Activated naive CD4-positive, alpha-beta T cell treated with anti-CD3 and anti-CD28 coated beads for 36 hours (primary cell): ENCODE data around the gene NOTUM. TPM values are rescaled to one million over a fixed set of nuclear protein-coding genes. Genes with fewer than 3 reads are reported as not detected.
A peak's percentile ranks its signal among the peaks of the same experiment; 100 is the strongest.

ENCODE experiments used
- CTCF ChIA-PET: fragments of 350-600 bp; sonication (Branson Sonifier 250); formaldehyde crosslinking; loops from one replicate; lab custom pipeline; 2021; ENCODE audit warnings: antibody characterized with exemption; lab: Charles Lee
- DNase-seq: peaks from one replicate; pipeline ENCODE4 v3.0.0-alpha.2; 2020
- H3K27ac Mint-ChIP-seq: one replicate; pipeline ENCODE4 v1.8.0; 2021; ENCODE audit warnings: mild to moderate bottlenecking, mixed read lengths
- H3K27me3 Mint-ChIP-seq: one replicate; pipeline ENCODE4 v1.8.0; 2021; ENCODE audit warnings: low read depth, mixed read lengths
- H3K36me3 Mint-ChIP-seq: one replicate; pipeline ENCODE4 v1.8.0; 2021; ENCODE audit warnings: low read depth, mixed read lengths
- H3K4me1 Mint-ChIP-seq: one replicate; pipeline ENCODE4 v1.8.0; 2021; ENCODE audit warnings: low read depth, mixed read lengths
- H3K4me3 Mint-ChIP-seq: one replicate; pipeline ENCODE4 v1.8.0; 2021; ENCODE audit warnings: mild to moderate bottlenecking, moderate library complexity, mixed read lengths
- H3K9me3 Mint-ChIP-seq: one replicate; pipeline ENCODE4 v1.8.0; 2021; ENCODE audit warnings: mixed read lengths
- intact Hi-C: fragments of 100-400 bp; cut with micrococcal nuclease; formaldehyde crosslinking; loops from one replicate; pipeline ENCODE4 v1.15.1; 2023
- total RNA-seq, 2 experiments: library from RNA; stranded (reverse); gene quantifications; one replicate each; pipeline ENCODE4 v1.2.3, GENCODE V29; 2021

NOTUM gene
- total RNA-seq, 2 experiments from 2014 or later: 0.35 to 0.38 TPM

DNA sequence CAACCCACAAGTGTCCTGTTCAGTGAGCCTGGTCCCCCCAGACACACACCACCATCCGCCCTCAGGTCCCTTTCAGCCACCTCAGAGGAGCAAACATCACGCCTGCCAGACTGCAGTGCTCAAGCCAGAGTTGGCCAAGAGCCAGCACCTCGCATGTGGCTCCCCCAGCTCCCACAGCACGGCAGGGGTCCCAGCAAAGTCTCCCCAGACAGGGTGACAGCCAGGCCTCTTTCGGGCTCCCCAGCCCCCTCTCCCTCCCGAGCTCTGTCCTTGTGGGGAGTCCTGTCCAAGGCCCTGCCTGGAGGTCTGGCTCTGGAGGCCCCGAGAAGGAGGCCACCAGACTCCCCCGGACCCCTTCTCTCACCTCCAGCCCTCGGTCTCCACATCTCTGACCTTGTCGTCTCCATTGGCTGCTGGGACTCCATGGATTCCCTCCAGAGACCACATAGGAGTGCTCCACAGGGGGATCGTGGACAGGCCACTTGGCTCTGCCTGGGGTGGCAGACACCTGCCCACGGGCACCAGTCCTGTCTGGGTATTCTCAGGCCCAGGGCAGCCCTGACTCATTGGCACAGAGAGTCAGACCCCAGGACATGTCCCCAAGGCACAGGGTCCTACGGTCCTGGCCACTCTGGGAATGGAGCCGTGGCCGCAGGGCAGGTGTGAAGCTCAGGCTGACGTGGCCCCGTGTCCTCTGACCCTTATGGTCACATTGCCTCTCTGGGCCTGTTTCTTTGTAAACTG is 12.2 kb downstream of the NOTUM start:
- Mint-ChIP-seq H3K4me3 (no peak overlapping the region), H3K27me3 (no peaks in the 10 kb centered on the region), H3K27ac (no peak overlapping the region), H3K9me3 (no peaks in the 10 kb centered on the region), H3K4me1 (peaks cover 4% of the 10 kb centered on the region), H3K36me3 (no peaks in the 10 kb centered on the region)
- intact Hi-C loops: no loop called here
- DNase-seq: no peak
- CTCF ChIA-PET: no interaction called here

DNA sequence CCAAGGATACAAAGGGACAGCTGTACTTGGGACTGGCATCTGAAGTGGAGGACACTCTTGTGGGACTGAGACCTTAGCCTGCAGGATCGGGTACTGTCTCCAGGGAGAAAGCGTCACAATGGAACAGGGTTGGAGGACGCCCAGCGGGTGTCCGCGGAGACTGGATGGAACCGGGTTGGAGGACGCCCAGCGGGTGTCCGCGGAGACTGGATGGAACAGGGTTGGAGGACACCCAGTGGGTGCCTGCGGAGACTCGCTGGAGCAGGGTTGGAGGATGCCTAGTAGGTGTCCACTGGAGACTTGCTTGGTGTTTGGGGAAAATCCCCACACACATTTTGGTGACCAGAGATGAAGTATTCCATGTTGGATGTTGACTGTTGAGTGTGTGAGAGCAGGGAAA is 13.8 kb downstream of the NOTUM start, which contains the start of gene MYADML2:
Gene MYADML2 (minus strand): TSS at position 45 of the 400 bp plus-strand sequence. CDS start 5,492 bp downstream, outside the sequence.
- Mint-ChIP-seq H3K4me1 (peaks cover 4% of the 10 kb centered on the region), H3K36me3 (no peaks in the 10 kb centered on the region), H3K27ac (no peak within 1 kb of the TSS), H3K4me3 (no peak within 1 kb of the TSS), H3K27me3 (no peaks in the 10 kb centered on the region), H3K9me3 (no peaks in the 10 kb centered on the region)
- no peak for DNase-seq
- CTCF ChIA-PET: no interaction called here
- intact Hi-C loops: no loop called here

DNA sequence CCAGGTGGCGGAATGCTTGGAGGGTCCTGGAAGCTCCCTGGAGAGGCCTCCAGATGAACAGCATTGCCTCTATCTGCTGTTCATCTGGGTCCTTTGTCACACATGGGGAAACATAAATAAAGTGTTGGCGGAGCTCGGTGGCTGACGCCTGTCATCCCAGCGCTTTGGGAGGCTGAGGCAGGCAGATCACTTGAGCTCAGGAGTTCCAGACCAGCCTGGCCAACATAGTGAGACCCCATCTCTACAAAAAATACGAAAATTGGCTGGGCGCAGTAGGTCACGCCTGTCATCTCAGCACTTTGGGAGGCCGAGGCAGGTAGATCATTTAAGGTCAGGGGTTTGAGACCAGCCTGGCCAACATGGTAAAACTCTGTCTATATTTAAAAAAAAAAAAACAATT is 16.1 kb downstream of the NOTUM start:
- no peaks in the 10 kb centered on the region for H3K9me3 Mint-ChIP-seq
- no peaks in the 10 kb centered on the region for H3K36me3 Mint-ChIP-seq
- no peaks in the 10 kb centered on the region for H3K4me1 Mint-ChIP-seq
- intact Hi-C loops: no loop called here
- H3K4me3 Mint-ChIP-seq: no peak overlapping the region
- CTCF ChIA-PET: interaction anchor here (0.6 to 1.1 kb wide), 3 partner anchors 15 to 455 kb away, joined by 4 to 5 read pairs (median 5); no protein-coding TSS in a partner anchor
- H3K27ac Mint-ChIP-seq: no peak overlapping the region
- H3K27me3 Mint-ChIP-seq: no peaks in the 10 kb centered on the region
- no peak for DNase-seq

DNA sequence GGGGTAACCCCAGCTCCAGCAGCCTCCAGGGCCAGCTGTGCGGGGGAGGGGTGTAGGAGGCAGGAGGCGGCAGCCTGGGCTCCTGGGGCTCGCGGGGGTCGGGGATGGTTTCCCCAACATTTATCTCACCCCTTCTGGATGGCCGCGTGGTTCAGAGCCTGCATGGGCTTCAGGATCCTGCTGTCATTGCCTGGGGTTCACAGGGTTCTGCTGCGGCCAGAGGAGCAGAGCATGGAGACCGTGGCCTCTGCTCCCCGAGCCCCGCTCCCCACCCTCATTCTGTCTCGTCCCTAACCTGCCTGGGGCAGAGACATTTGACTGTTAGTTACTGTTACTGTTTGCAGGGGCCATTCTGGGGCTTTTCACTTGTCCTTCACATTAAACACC is 18.8 kb downstream of the NOTUM start:
- Mint-ChIP-seq H3K36me3 (no peaks in the 10 kb centered on the region), H3K9me3 (no peaks in the 10 kb centered on the region), H3K27me3 (no peaks in the 10 kb centered on the region), H3K27ac (no peak overlapping the region), H3K4me1 (peaks cover 5% of the 10 kb centered on the region), H3K4me3 (no peak overlapping the region)
- CTCF ChIA-PET: no interaction called here
- intact Hi-C loops: no loop called here
- no peak for DNase-seq

DNA sequence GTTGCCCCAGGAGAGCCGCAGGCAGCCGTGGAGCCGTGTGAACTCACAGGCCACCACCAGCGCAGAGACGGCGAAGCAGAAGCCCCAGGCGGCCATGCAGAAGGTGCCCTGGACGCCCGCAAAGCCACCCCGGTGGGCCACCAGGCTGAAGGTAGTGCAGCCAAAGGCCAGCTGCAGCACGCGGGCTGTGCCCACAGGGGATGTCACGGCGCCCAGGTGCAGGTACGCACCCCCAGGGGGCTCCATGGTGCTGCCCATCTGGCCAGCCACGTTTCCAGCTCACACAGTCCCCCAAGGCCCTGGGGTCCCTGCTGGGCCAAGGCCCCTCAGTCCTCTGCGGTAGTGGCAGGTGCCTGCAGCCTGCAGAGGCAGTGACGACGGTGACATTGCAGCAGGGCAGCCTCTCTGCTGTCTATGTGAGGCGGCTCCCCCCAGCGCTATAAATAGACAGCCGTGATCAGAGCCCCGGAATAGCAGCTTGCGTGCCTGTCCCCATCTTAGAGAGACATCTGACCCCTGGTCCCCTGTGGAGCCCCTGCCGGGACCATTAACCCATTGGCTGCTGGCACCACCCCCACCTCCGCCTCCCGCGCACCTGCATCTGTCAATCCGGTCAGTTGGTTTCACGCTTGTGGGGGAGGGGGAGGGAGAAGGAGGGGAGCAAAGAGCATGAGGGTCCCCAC is 19.4 kb downstream of the NOTUM start:
- peaks cover 5% of the 10 kb centered on the region for H3K4me1 Mint-ChIP-seq
- H3K4me3 Mint-ChIP-seq: no peak overlapping the region
- H3K36me3 Mint-ChIP-seq: peaks cover under 1% of the 10 kb centered on the region
- H3K9me3 Mint-ChIP-seq: no peaks in the 10 kb centered on the region
- no peak overlapping the region for H3K27ac Mint-ChIP-seq
- intact Hi-C loops: no loop called here
- CTCF ChIA-PET: no interaction called here
- no peak for DNase-seq
- H3K27me3 Mint-ChIP-seq: no peaks in the 10 kb centered on the region

DNA sequence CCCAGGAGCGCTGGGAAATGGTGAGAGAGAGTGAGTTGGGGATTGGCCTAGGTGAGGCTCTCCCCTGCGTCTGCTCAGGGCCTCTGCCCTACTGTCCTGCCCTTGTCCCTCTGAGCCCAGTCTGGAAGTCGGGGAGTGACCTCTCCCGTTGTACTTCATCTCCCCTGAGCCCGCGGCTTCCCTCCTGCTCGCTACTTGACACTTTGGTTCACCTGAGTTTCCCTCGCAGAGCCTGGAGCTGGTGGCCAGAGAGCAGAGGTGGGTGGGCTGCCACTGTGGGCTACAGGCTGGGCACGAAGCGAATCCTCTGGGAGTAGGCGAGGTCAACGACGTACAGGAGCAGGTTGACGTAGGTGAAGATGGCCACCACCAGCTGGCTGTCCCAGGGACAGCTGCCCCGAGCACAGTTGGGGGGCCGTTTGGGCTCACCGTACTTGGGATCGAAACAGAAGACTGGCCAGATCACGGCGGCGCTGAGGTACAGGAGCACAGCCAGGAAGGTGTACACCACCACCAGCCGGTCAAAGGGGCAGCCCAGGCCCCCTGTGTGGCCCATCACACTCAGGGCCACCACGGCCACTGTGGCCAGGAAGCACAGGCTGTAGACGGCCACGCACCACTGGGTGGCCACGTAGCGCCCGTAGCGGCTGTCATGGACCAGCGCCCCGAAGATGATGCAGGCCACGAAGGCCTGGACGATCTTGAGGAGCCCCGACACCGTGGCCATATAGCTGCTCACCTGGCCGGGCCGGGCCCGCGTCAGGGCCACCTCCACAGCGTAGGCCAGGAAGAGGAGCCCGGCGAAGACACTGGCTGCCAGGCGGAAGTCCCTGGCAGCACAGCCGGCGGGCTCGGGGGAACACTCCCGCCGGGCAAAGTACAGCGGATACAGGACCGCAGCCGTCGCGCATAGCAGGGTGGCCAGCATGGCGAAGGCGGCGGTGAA is 20.2 kb downstream of the NOTUM start:
- intact Hi-C loops: no loop called here
- H3K4me1 Mint-ChIP-seq: peaks cover 8% of the 10 kb centered on the region
- CTCF ChIA-PET: no interaction called here
- DNase-seq: no peak
- H3K9me3 Mint-ChIP-seq: no peaks in the 10 kb centered on the region
- peaks cover 5% of the 10 kb centered on the region for H3K36me3 Mint-ChIP-seq
- no peak overlapping the region for H3K4me3 Mint-ChIP-seq
- no peaks in the 10 kb centered on the region for H3K27me3 Mint-ChIP-seq
- no peak overlapping the region for H3K27ac Mint-ChIP-seq

DNA sequence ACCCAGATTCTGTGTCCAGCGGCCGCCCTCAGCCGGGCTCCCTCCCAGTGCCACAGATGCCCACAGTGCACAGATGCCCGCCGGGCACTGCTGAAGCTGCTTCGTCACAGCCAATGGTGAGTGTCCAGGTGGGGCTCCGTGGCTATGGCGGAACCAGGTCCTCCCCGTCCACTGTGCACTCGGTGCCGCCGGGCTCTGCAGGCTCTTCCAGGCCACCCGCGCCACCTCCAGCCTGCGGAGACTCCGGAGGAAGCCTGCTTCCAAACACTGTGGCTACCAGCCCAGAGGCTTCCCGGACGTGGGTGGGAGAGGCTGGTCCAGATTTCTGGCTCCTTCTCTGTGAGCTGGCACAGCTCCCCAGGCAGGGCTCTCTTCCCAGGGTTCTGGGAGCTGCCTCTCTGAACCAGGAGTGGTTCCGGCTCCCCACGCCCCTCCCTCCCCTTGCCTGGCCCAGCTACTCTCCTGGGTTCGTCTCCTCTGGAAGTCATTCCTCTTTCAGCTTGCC is 21.1 kb downstream of the NOTUM start:
- H3K4me3 Mint-ChIP-seq: no peak overlapping the region
- H3K4me1 Mint-ChIP-seq: peaks cover 14% of the 10 kb centered on the region
- H3K9me3 Mint-ChIP-seq: no peaks in the 10 kb centered on the region
- H3K36me3 Mint-ChIP-seq: peaks cover 8% of the 10 kb centered on the region
- H3K27ac Mint-ChIP-seq: no peak overlapping the region
- DNase-seq: no peak
- H3K27me3 Mint-ChIP-seq: no peaks in the 10 kb centered on the region
- CTCF ChIA-PET: no interaction called here
- intact Hi-C loops: no loop called here

DNA sequence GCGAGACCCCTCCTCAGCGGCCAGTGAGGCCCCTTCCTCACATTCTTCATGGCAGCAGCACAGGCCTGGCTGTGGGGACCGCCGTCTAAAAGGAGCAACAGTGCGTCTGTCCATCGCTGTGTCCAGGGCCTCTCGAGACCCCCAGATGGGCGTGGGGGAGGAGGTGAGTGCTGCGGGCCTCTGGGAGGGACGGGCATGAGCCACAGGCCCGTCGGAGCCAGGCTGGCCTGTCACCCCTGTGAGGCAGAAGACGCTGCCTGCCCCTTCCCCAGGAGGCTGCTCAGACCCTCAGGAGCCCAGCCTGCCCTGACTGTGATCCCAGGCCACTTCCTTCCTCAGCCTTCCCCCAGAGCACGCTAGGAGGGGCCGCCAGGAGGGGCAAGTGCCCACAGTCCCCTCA is 21.8 kb downstream of the NOTUM start:
- intact Hi-C loops: no loop called here
- Mint-ChIP-seq H3K9me3 (no peaks in the 10 kb centered on the region), H3K27me3 (no peaks in the 10 kb centered on the region), H3K4me1 (peaks cover 14% of the 10 kb centered on the region), H3K36me3 (peaks cover 8% of the 10 kb centered on the region), H3K4me3 (no peak overlapping the region), H3K27ac (no peak overlapping the region)
- CTCF ChIA-PET: interaction anchor here (1.1 kb wide), 2 partner anchors 11 to 69 kb away, joined by 3 to 4 read pairs; no protein-coding TSS in a partner anchor
- DNase-seq: no peak

DNA sequence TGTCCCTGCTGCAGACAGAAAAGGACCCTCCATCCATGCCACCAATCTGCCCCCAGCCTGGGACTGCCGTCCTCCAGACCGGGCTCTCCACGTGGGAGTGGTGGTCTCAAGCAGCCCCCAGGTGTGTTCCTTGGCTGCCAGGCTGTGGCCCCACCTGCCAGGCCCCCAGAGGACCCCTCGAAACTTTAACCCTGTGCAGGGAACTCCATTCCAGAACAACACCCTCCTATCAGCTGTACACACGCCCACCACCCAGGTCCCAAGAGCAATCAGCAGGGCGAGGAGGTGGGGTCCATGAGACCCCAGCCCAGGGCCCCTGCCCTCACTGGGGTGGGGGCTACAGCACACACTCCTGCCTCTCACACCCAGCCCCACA is 25.3 kb downstream of the NOTUM start:
- Mint-ChIP-seq H3K4me3 (peak overlapping the region; percentile 85), H3K36me3 (peaks cover 20% of the 10 kb centered on the region), H3K9me3 (no peaks in the 10 kb centered on the region), H3K27ac (no peak overlapping the region), H3K4me1 (peaks cover 17% of the 10 kb centered on the region), H3K27me3 (no peaks in the 10 kb centered on the region)
- CTCF ChIA-PET: interaction anchor here (1.0 kb wide), 1 partner anchor 10 kb away, joined by 3 read pairs; no protein-coding TSS in a partner anchor
- intact Hi-C loops: no loop called here
- no peak for DNase-seq

DNA sequence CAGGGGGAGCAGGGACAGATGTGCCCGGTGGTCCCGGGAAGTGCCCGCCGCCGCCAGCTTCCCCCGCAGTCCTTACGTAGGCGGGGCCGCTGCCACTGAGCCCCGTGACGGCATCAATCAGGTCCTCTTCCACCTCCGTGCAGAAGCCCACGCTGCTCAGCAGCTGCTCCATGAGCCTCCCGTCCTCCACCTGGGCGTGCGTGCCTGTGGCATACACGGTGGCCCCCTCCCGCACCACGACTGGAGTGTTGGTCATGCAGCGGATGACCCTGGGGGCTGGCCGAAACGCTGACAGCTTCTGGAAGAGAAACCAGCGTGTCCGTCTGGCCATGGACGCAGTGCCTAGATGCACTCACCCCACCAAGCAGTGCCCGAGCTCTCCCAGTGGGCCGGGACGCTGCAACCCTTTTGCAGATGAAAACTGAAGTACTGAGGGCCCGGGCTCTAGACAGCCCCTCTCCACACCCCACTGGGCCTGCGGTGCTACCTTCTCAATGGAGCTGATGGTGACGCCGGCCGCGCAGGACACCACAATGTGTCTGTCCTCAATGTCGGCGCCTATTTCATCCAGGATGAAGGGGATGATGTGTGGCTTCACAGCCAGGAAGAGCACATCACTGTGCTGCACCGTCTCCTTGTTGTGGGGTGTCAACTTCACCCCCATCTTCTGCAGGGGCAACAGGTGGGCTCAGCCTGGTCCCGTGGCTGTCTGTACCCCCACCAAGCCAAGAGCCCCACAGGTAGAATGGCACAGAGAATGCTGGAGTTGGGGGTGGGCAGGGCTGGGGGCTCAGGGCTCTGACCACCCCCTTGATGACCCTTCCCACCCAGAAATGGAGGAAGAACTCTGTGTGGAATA is 25.9 kb downstream of the NOTUM start:
- peaks cover 20% of the 10 kb centered on the region for H3K36me3 Mint-ChIP-seq
- CTCF ChIA-PET: no interaction called here
- no peak overlapping the region for H3K27ac Mint-ChIP-seq
- DNase-seq: no peak
- H3K4me1 Mint-ChIP-seq: peaks cover 17% of the 10 kb centered on the region
- peak overlapping the region; percentile 85 for H3K4me3 Mint-ChIP-seq
- H3K9me3 Mint-ChIP-seq: no peaks in the 10 kb centered on the region
- no peaks in the 10 kb centered on the region for H3K27me3 Mint-ChIP-seq
- intact Hi-C loops: no loop called here

DNA sequence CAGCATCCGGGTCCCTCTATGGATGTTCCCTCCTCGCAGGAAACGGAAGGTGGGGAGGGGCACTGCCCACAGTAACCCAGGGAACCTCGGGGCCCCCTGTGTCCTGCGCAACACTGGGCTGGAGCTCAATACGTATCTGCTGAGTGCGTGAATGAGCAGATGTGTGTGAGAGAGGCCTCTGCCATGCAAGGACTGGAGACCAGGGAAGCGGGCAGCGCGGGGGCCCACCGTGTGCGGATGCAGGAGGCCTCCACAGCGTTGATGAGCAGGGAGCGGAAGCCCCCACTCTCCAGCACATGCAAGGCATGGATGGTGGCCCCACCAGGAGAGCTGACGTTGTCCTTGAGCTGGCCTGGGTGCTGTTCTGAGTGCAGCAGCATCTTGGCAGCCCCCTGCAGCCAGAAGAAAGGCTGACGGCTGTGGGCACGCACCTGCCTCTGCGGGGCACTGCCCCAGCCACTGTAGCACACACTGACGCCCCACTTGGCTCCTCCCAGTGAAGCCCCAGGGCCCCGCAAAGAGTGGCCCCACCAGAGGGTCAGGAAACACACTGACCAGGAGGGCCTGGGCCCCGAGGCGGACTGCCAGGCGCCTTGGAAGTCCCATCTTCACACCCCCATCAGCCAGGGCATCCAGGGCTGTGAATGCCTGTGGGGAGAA is 26.8 kb downstream of the NOTUM start:
- Mint-ChIP-seq H3K4me3 (peak overlapping the region; percentile 32), H3K27ac (no peak overlapping the region), H3K27me3 (peaks cover 2% of the 10 kb centered on the region), H3K4me1 (peaks cover 17% of the 10 kb centered on the region), H3K36me3 (peaks cover 20% of the 10 kb centered on the region), H3K9me3 (no peaks in the 10 kb centered on the region)
- intact Hi-C loops: no loop called here
- CTCF ChIA-PET: no interaction called here
- DNase-seq: no peak
